ENCODE data around the gene VEPH1.

The VEPH1 gene

GRCh38 chr3:157472648-157473047 is 30.6 kb downstream of the VEPH1 start:
- DNase-seq = no peak

GRCh38 chr3:157471064-157471463 is 32.2 kb downstream of the VEPH1 start:
- no peak for DNase-seq

GRCh38 chr3:157469561-157470294 is 33.5 kb downstream of the VEPH1 start:
- no peak for DNase-seq

GRCh38 chr3:157467200-157467599 is 36.0 kb downstream of the VEPH1 start:
- no peak for DNase-seq

- DNase-seq = no peak
Measured at GRCh38 chr3:157465741-157466140, 37.5 kb downstream of the VEPH1 start.

- DNase-seq = no peak
Measured at GRCh38 chr3:157464321-157464720, 38.9 kb downstream of the VEPH1 start.

GRCh38 chr3:157463816-157464215 is 39.4 kb downstream of the VEPH1 start:
- DNase-seq = no peak

GRCh38 chr3:157460253-157460652 is 43.0 kb downstream of the VEPH1 start:
- DNase-seq = no peak

- no peak for DNase-seq
Measured at GRCh38 chr3:157459706-157460105, 43.5 kb downstream of the VEPH1 start.

- DNase-seq = no peak
Measured at GRCh38 chr3:157453824-157454223, 49.4 kb downstream of the VEPH1 start.

- DNase-seq = no peak
Measured at GRCh38 chr3:157452097-157452496, 51.1 kb downstream of the VEPH1 start.

GRCh38 chr3:157447026-157447694 is 56.1 kb downstream of the VEPH1 start:
- no peak for DNase-seq

- DNase-seq = no peak
Measured at GRCh38 chr3:157445857-157446256, 57.4 kb downstream of the VEPH1 start.

- DNase-seq = no peak
Measured at GRCh38 chr3:157444797-157445184, 58.4 kb downstream of the VEPH1 start.

GRCh38 chr3:157443905-157444796 is 59.1 kb downstream of the VEPH1 start:
- no peak for DNase-seq

GRCh38 chr3:157442729-157443128 is 60.5 kb downstream of the VEPH1 start:
- no peak for DNase-seq

- no peak for DNase-seq
Measured at GRCh38 chr3:157441102-157441624, 62.1 kb downstream of the VEPH1 start.

- no peak for DNase-seq
Measured at GRCh38 chr3:157438194-157438730, 65.0 kb downstream of the VEPH1 start.

GRCh38 chr3:157436583-157437291 is 66.5 kb downstream of the VEPH1 start, which contains the start of gene PTX3:
TSS of gene PTX3 (plus strand) at chr3:157436850. CDS start at chr3:157436934, 84 bp downstream.
- no peak for DNase-seq

GRCh38 chr3:157429708-157430107 is 73.5 kb downstream of the VEPH1 start:
- DNase-seq = no peak

GRCh38 chr3:157428853-157429252 is 74.4 kb downstream of the VEPH1 start:
- DNase-seq = no peak

GRCh38 chr3:157427901-157428300 is 75.3 kb downstream of the VEPH1 start:
- no peak for DNase-seq

All from NCI-H1436 treated with DMSO at 0.1 percent for 48 hours (cell line).